SK-N-SH treated with all-trans-retinoic acid at 6 μM for 48 hours (cell line): ENCODE measurements around the gene GRIK5.

Experiments used
- CREB5 ChIP-seq: fragments of 250-450 bp; sonication (Bioruptor Pico); IDR thresholded peaks from 2 replicates; pipeline ENCODE4 v1.5.1; 2020; ENCODE audit warnings: low read depth, mild to moderate bottlenecking, moderate library complexity
- ESRRG ChIP-seq: fragments of 250-450 bp; sonication (Bioruptor Pico); IDR thresholded peaks from 2 replicates; pipeline ENCODE4 v1.6.1; 2021; ENCODE audit warnings: mild to moderate bottlenecking
- ISL1 ChIP-seq: fragments of 250-450 bp; sonication (Bioruptor Pico); IDR thresholded peaks from 2 replicates; pipeline ENCODE4 v2.1.2; 2022; ENCODE audit warnings: mild to moderate bottlenecking, moderate library complexity
- PATZ1 ChIP-seq: fragments of 250-450 bp; sonication (Bioruptor Pico); IDR thresholded peaks from 2 replicates; pipeline ENCODE4 v1.8.0; 2020; ENCODE audit warnings: mild to moderate bottlenecking, moderate library complexity, borderline replicate concordance
- PPARA ChIP-seq: fragments of 250-450 bp; sonication (Bioruptor Pico); IDR thresholded peaks from 2 replicates; pipeline ENCODE4 v1.5.0; 2020; ENCODE audit warnings: mild to moderate bottlenecking, borderline replicate concordance
- TCF4 ChIP-seq: fragments of 250-450 bp; sonication (Bioruptor Pico); IDR thresholded peaks from 2 replicates; pipeline ENCODE4 v1.8.0; 2021; ENCODE audit warnings: mild to moderate bottlenecking, moderate library complexity, borderline replicate concordance
- TOX ChIP-seq: fragments of 250-450 bp; sonication (Bioruptor Pico); IDR thresholded peaks from 2 replicates; pipeline ENCODE4 v1.8.0; 2021; ENCODE audit warnings: mild to moderate bottlenecking, moderate library complexity, borderline replicate concordance
- ZC3H10 ChIP-seq: fragments of 250-450 bp; sonication (Bioruptor Pico); IDR thresholded peaks from 2 replicates; pipeline ENCODE4 v1.5.1; 2021; ENCODE audit warnings: mild to moderate bottlenecking, moderate library complexity
- ZFP30 ChIP-seq: fragments of 450-650 bp; formaldehyde crosslinking; IDR thresholded peaks from 2 replicates; pipeline ENCODE4 v1.5.0; 2022; ENCODE audit warnings: mild to moderate bottlenecking, moderate library complexity
- ZNF565 ChIP-seq: fragments of 450-650 bp; formaldehyde crosslinking; conservative IDR thresholded peaks from 2 replicates; pipeline ENCODE4 v1.5.0; 2020; ENCODE audit warnings: low read depth, mild to moderate bottlenecking, moderate library complexity
- ZNF8 ChIP-seq: fragments of 450-650 bp; formaldehyde crosslinking; IDR thresholded peaks from 2 replicates; pipeline ENCODE4 v1.5.0; 2020; ENCODE audit warnings: mild to moderate bottlenecking, moderate library complexity

GRCh38 chr19:41955521-41955920 is 114.5 kb downstream of the GRIK5 start:
- TF ChIP-seq PPARA (CRISPR knock-in tag): no peak
- TF ChIP-seq CREB5 (CRISPR knock-in tag): no peak
- no peak for TF ChIP-seq PATZ1 (CRISPR knock-in tag)
- TF ChIP-seq TCF4 (CRISPR knock-in tag): no peak
- TF ChIP-seq ZFP30 (CRISPR knock-in tag): no peak
- no peak for TF ChIP-seq ZC3H10
- no peak for TF ChIP-seq ESRRG (CRISPR knock-in tag)
- no peak for TF ChIP-seq TOX (CRISPR knock-in tag)
- no peak for TF ChIP-seq ISL1 (CRISPR knock-in tag)
- TF ChIP-seq ZNF565 (CRISPR knock-in tag): no peak
- TF ChIP-seq ZNF8: no peak
